Measurements from ENCODE around the gene VAV2. TPM values are rescaled to one million over a fixed set of nuclear protein-coding genes. Genes with fewer than 3 reads are reported as not detected.
A peak's percentile ranks its signal among the peaks of the same experiment; 100 is the strongest.

The VAV2 gene
- total and polyA plus RNA-seq, 2 experiments from 2014 or later: 8.1 to 28.9 TPM

- TF ChIP-seq ZNF462 (CRISPR knock-in tag; IDR thresholded peaks at IDR 0.05): no peak
- TF ChIP-seq STAT1 (IDR thresholded peaks at IDR 0.05; ENCODE audit: unreplicated experiment): no peak
- TF ChIP-seq NANOG (IDR thresholded peaks at IDR 0.05; ENCODE audit: borderline replicate concordance): no peak
Observed at GRCh38 chr9:133986774-133987445, 5.2 kb downstream of the VAV2 start (continued).

- Histone ChIP-seq H3K79me2 (replicated peaks; ENCODE audit: insufficient read depth) (peaks cover 98% of the 10 kb centered on the region), H3K4me3 (no peak overlapping the region), H3K9me2 (ENCODE audit: insufficient read depth) (no peaks in the 10 kb centered on the region), H4K20me1 (replicated peaks; ENCODE audit: insufficient read depth) (peaks cover 8% of the 10 kb centered on the region; the same call in 1 of the 2 replicates), H3K4me1 (ENCODE audit: insufficient read depth) (peaks cover 7% of the 10 kb centered on the region; the same call in 1 of the 2 replicates), H3F3A (replicated peaks; ENCODE audit: low read depth) (0 out of 2 replicates have a peak, but pooled peaks cover 2% of the 10 kb centered on the region), H3K27me3 (ENCODE audit: insufficient read depth) (no peaks in the 10 kb centered on the region), H3K4me2 (no peak overlapping the region), H3K36me3 (ENCODE audit: insufficient read depth) (no peaks in the 10 kb centered on the region), H2AFZ (no peak overlapping the region), H3K27ac (ENCODE audit: low read depth) (no peak overlapping the region)
- H3K27me3 Mint-ChIP-seq (ENCODE audit: insufficient read depth, low read depth, poor library complexity): peaks cover 14% of the 10 kb centered on the region
- ATAC-seq: peak; percentile 5; the same call in 2 of the 3 replicates
- H3K4me1 Mint-ChIP-seq: peaks cover 44% of the 10 kb centered on the region
- no peak overlapping the region for H3K4me3 Mint-ChIP-seq
- DNase-seq (ENCODE audit: low spot score): peak; percentile 37
- no peaks in the 10 kb centered on the region; the same call in 2 of the 3 replicates for H3K36me3 Mint-ChIP-seq (ENCODE audit: low read depth)
- no peak overlapping the region for H3K27ac Mint-ChIP-seq
- no peaks in the 10 kb centered on the region for H3K9me3 Mint-ChIP-seq
- TF ChIP-seq CREB1 (CRISPR knock-in tag; IDR thresholded peaks at IDR 0.05; ENCODE audit: low read depth): no peak
- no peak for TF ChIP-seq EZH2 (IDR thresholded peaks at IDR 0.05; ENCODE audit: low read depth, unreplicated experiment)
- no peak for TF ChIP-seq ZNF462 (CRISPR knock-in tag; IDR thresholded peaks at IDR 0.05)
Observed at GRCh38 chr9:133986061-133986460, 6.1 kb downstream of the VAV2 start.

Data from GM23338 (cell line).